ENCODE data around the gene GNL3L.
"Not testable (repeated sequence)": the region's sequence is repeated elsewhere in the genome, so short reads cannot be mapped to it uniquely, and the experiment has no call there.

Gene GNL3L

GRCh38 chrX:54561622-54562021 lies 31.6 kb downstream of the GNL3L start:
- no peak for DNase-seq (ENCODE audit: low read depth)

GRCh38 chrX:54564936-54565335 lies 34.9 kb downstream of the GNL3L start:
- DNase-seq (ENCODE audit: low read depth) = no peak

GRCh38 chrX:54570332-54570731 lies 40.3 kb downstream of the GNL3L start:
- no peak for DNase-seq (ENCODE audit: low read depth)

GRCh38 chrX:54572641-54573040 lies 42.6 kb downstream of the GNL3L start:
- not testable (repeated sequence) for DNase-seq (ENCODE audit: low read depth)

GRCh38 chrX:54597728-54598127 lies 67.7 kb downstream of the GNL3L start:
- DNase-seq (ENCODE audit: low read depth) = no peak

GRCh38 chrX:54602563-54602962 lies 72.5 kb downstream of the GNL3L start:
- no peak for DNase-seq (ENCODE audit: low read depth)
